Femur (tissue), 1 donor: ENCODE results near the gene KRT85.

Experiments used
- DNase-seq: peaks from one replicate; pipeline ENCODE4 v3.0.0-alpha.2; 2017

The KRT85 gene

GRCh38 chr12:52364901-52365489 is 2.3 kb downstream of the KRT85 start:
- no peak for DNase-seq

GRCh38 chr12:52364061-52364460 is 3.2 kb downstream of the KRT85 start:
- DNase-seq = no peak

DNA sequence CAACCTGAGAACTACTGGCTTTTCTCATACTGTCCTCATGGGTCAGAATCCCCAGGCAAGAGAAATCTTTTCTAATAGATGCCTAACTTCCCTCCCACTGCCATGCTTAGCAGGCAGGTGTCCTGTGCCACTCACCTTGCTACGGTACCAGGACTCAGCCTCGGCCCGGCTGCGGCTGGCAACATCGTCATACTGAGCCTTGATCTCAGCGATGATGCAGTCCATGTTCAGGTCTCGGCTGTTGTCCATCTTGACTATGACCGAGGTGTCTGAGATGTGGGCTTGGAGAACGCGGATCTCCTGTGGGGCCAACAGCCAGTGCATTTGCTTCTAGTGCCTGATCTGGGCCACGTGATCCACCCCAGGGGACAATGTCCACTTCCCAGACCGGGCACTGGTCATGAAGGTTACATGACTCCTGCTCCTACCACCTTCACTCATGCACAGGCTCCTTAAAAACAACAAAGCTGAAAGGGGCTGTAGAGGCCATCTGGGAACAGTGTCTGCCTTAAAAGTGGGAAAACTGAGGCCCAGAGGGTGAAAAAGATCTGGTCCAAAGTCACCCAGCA is 4.1 kb downstream of the KRT85 start:
- no peak for DNase-seq

DNA sequence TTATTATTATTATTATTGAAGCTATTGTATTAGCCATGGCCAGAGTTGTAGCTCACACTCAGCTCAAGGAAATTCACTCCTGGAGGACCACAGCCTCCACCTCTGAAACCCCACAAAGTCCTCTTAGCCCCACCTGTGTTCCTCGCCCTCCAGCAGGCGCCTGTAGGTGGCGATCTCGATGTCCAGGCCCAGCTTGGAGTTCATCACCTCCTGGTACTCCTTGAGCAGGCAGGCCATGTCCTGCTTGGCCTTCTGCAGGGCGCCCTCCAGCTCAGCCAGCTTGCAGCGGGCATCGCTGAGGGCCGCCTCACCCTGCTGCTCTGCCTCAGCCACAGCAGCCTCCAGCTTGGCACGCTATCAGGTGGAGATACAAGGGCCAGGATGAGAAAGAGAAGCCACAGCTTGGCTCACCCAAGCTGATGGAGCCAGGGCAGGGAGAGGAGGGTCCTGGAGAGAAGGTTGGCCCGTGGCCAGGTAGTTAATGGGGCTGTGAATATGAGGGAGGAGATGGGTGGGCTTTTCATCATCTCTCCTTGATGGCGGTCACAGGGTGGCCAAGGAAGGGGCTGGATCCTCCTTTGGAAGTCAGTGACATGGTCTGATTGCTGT is 5.1 kb downstream of the KRT85 start:
- DNase-seq = no peak

GRCh38 chr12:52361553-52361952 is 5.7 kb downstream of the KRT85 start:
- no peak for DNase-seq

GRCh38 chr12:52360663-52361271 is 6.5 kb downstream of the KRT85 start:
- DNase-seq = peak; percentile 40

DNA sequence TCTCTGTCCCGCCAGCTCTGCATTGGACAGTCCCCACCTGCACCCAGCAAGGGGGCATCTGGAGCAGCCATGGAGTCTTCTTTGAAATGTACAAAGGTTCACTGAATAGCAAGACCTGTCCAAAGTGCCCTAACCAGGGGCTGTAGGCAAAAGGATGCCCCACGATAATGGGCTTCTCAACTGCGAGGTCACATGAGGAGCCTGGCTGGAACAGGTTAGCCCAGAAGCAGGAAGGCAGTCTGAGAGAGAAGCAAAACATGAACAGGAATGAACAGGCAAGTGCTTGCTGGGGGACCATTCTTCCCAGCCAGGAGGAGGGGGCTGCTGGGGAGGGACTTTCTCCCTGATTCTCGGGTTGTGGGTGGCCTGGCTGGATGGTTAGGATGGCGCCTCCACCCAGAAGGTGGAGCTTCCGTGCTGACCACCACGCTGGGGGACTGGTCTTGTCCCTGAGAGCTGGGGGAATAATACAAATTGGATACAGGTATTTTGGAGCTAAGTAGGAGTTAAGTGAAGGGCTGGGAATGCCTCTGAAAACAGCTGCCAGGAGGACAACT is 7.1 kb downstream of the KRT85 start:
- no peak for DNase-seq

DNA sequence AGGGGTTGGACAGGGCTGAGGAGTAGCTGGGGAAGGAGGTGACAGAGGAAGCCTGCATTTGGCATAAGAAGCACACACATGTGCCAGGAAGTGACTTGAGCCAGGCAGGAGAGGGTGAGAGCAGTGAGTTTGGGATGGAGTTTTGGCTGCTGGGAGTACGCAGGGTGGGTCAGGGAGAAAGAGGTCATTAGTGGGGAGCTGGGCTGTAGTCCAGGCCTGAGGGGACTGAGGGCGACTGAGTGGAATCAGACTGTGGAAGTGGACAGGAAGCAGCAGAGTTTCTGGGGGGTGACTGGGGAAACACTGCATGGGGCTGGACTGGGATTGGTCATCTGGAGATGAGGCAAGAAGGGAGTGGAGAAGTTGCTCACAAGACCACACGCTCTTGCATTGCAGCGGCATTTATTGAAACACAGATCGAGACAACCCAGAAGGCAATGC is 7.6 kb downstream of the KRT85 start:
- no peak for DNase-seq

DNA sequence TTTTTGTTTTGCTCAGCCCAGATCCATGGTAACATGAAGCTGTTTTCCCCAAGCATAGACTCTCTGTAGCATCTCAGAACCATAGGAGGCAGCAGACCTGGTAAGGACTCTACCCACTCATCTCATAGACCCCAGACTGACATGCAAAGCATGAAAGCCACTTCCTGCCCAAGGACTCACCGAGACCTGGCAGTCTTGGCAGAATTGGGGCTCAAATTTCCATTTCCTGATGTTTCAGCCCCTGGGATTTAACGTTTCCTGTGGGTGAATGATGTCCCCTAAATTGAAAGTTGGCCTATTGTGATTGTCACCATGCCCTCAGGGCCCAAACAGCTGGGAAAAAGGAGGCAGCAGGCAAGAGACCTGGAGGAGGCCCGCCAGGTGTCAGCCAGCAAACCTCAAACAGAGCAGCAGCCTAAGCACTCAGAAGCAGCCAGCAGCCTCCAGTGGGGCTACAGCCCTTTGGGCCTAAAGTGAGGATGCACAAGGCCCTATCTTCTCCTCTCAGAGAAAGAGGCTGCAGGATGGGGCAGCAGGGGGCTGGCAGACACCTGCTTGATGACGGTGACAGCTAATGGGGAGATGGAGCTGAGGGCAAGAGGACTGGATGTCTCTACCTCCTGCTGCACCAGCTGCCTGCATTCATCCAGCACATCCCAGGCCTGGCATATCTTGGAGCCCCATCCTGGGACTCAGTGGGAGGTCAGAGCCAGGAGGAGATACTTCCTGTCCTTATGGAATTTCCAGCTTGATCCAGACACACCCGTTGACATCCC is 8.5 kb downstream of the KRT85 start:
- DNase-seq = peak; percentile 5

- DNase-seq = peak; percentile 7
Observed at GRCh38 chr12:52356762-52357580, 10.3 kb downstream of the KRT85 start.

- DNase-seq = peak; percentile 10
Observed at GRCh38 chr12:52356031-52356761, 11.1 kb downstream of the KRT85 start.

DNA sequence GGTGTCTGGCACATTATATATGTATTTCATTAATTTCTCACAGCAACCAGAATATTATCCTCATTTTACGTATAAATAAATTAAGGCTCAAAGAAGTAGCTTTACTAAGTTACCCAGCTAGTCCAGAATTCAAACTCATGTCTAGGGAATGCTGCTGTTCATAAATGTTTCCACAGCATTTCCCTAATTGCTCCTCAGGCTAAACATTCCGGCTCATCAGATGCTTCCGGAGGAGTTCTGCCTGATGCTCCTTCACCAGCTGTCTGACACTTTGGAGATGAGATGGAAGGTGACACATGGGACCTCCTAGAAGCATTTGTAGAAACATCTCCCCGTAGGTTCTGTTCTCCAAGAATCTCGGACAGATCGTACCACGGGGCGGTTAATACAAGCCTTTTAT is 12.1 kb downstream of the KRT85 start:
- DNase-seq = peak; percentile 1

DNA sequence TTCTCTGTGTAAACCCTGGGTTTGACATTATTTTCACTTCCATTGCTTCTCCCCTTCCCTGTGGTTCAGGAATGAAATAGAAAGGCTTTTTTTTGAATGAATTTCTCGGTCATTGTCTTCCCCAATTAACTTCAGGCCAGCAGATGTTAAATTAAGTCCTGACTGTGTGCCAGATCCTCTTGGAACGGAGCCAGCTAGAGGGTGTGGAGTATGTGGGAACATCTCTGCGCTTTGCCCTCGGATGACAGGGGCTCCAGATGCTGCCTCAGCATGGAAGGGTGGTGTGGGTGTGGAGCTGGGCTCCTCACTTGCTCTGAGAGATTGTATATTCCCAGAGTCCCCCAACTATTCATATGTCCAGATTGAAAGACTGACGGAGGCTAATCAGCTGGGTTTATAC is 13.1 kb downstream of the KRT85 start:
- DNase-seq = peak; percentile 34

- no peak for DNase-seq
Observed at GRCh38 chr12:52353766-52354165, 13.5 kb downstream of the KRT85 start.

- peak; percentile 0 for DNase-seq
Observed at GRCh38 chr12:52352951-52353350, 14.3 kb downstream of the KRT85 start.

DNA sequence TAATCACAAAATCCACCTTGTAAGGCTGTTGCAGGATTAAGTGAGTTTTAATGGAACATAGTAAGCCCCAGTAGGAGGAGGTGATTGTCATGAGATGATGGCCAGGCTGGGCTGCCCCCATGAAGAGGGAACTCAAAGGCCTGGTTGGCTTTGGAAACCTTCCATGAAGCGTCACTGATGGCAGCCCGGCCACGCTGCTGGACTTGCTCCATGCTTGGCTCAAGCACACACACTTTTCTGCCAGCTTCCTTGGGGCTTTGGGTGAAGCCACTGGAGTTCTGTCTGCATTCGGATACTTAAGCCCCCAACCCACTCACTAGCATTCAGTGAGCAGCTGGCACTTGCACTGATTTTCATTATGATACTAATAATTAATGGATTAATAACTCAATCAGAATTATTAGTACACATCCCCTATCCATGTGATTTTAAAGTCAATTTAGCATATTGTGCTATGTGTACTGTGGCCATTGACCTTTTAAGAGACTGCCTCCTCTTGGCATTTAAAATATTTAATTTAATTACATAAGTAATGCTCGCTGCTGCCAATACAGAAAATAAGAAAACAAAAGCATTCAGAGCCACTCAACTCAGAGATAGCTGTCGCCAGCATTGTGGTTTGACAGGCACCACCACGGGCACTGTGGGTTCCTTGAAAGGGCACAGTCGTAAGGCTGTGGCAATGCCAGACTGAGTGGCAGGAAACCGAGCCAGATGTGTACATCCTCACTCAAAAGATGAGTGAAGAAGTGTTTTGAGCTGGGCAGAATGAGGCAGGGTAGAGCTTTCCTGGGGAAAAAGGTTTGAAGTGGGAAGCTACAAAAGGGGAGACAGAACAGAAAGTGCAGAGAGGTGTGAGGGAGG is 15.9 kb downstream of the KRT85 start:
- peak; percentile 48 for DNase-seq

- peak; percentile 4 for DNase-seq
Observed at GRCh38 chr12:52350786-52351185, 16.5 kb downstream of the KRT85 start.

- DNase-seq = peak; percentile 8
Observed at GRCh38 chr12:52350021-52350620, 17.2 kb downstream of the KRT85 start.

DNA sequence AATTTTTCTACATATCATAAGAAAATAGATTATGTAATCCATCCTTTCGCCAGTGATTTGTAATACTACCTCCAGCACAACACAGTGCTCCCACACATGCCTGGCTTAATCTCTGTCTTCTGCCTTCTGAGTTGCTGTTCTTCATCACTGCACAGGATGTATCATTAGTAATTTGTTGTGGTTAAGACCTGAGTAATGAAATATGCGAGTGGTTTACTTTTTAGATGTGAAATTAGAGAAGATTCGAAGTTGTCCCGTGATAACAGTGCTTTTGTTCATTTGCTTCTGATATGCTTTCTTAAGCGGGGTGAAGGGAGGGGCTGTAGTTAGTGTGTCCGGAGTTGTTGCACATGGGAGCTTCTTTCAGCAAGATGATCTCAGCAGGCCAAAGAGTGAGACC is 18.1 kb downstream of the KRT85 start:
- no peak for DNase-seq
